HG03045 (cell line): ENCODE results near the gene KDM8.

Experiments
- ATAC-seq: cut with Tn5 transposase; IDR thresholded peaks from one replicate; pipeline ENCODE4 v1.9.1; 2021; ENCODE audit warnings: mild to moderate bottlenecking, moderate library complexity; ENCODE audit not compliant: unreplicated experiment

The KDM8 gene

DNA sequence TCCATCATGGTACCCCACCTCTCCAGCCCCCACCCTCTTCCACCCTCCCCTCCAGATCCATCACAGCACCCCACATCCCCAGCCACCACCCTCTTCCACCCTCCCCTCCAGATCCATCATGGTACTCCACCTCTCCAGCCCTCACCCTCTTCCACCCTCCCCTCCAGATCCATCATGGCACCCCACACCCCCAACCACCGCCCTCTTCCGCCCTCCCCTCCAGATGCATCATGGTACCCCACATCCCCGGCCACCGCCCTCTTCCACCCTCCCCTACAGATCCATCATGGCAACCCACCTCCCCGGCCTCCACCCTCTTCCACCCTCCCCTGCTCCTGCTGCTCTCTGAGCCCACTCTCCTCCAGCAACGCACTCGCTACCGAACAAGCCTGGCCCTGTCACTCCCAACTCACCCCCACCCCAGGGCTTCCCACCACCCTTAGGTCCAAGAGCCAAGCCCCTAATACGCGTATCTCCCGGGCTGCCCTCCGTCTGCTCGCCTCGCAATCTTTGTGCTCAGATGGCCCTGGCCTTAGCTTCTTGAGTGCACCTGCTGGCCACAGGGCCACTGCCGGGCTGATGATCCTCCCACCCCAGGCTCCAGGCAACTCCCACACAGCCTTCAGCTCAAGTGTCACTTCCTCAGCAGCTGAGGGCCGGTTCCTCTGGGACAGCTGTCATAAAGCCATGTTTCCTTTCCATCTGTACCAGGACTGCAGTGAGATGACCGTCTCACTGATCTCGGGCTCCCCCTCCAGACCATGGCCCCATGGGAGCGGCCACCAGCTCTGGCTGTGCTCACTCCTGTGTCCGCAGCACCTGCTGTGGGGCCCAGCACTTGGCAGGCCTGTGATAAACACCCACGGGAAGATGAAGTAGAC, 25.5 kb downstream of the KDM8 start:
- ATAC-seq: no peak

DNA sequence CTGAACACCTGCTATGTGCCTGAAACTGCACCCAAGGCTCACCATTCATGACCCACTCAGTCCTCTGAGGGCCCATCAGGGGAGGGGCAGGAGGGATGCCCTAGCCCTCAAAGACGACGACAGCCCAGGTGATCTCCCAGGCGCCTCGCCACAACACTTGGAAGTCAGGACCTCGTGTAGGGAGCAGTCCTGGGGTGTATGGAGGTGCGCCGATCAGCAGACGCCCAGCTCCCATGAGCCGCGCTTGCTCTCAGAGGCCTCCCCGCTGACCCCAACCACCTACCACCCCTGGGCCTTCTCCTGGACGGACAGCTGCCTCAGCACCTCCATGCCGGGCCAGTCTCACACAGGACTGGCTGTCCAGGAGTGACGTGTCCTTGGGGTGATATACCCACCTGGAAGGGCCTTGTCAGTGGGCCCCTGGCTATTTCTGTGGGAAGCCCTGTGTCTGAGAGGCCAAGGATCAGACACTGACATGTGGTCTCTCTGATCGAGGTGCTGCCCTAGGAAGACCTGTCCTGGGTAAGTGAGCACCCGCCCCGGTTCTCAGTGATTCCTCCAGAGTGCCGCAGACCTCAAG, 26.7 kb downstream of the KDM8 start:
- no peak for ATAC-seq

DNA sequence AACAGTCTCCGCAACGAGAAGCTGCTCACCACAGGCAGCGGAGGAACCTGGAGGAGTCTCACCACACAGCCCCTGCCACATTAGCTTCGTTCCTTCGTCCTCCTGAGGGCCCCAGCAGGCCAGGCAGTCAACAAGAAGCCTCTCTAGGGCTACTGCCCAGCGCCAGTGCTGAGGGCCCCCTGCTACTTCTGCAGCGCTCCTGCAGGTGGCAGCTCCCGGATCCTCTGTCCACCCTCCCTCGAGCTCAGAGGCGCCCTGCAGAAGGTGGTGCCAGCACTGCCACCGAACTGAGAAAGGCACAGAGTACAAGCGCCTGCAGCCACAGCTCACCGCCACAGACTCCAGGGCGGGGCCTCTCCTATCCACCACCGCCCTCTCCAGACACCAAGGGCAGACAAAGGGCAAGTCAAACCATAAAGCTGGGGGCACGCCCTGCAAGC, 27.3 kb downstream of the KDM8 start:
- ATAC-seq: no peak

DNA sequence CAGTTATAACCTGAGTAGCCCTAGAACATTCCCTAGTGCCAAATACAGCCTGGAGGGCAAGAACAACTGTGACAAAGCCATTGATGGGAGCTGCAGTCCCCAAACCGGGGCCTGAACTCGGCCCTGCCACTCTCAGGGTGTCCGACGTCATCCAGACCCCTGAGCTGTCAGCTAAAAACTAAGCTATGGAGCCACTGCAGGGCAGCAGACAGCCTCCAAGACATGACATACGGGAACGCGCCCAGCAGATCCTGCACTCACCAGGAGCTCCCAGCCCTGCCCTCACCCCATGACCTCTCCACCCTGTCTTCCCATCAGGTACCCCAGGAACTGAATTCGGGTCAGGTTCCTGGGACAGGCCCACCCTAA, 28.4 kb downstream of the KDM8 start:
- no peak for ATAC-seq

DNA sequence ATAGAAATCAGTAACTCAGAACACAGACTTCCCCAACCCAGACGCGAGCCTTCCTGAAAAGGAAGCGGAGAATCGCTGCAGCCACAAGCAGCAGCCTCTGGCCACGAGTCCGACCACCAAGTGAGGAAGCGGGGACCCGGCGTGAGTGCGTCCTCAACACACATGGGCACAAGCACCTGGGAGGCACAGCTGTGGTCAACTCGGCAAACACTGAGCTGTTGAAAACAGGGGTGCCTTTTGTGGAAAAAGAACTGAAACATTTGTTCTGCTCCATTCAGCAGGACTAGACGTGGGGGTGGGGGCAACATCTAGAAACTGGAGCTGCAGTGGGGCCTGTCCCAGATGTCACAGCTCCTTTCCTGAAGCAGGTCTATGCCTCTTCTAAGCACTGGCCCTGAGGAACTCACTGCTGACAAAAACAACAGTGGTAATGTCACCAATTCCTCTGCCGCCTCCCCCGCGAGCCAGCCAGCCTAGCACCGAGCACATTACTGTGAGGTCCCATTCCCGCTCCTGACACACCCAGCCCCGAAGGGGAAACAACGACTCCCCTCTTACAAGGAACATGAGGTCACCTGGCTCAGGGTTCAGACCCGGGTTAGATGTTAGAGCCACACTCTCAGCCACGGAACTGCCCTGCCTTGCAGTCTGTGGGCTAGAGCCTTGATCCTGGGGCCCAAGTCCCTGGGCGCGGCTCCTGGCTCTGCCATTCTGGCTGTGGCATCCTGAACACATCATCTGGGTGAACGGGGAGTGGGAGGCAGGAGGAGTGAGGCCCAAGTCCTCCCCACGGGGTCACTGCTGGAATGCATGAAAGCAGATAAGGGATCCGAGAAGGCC, 29.0 kb downstream of the KDM8 start:
- ATAC-seq: peak; percentile 59

DNA sequence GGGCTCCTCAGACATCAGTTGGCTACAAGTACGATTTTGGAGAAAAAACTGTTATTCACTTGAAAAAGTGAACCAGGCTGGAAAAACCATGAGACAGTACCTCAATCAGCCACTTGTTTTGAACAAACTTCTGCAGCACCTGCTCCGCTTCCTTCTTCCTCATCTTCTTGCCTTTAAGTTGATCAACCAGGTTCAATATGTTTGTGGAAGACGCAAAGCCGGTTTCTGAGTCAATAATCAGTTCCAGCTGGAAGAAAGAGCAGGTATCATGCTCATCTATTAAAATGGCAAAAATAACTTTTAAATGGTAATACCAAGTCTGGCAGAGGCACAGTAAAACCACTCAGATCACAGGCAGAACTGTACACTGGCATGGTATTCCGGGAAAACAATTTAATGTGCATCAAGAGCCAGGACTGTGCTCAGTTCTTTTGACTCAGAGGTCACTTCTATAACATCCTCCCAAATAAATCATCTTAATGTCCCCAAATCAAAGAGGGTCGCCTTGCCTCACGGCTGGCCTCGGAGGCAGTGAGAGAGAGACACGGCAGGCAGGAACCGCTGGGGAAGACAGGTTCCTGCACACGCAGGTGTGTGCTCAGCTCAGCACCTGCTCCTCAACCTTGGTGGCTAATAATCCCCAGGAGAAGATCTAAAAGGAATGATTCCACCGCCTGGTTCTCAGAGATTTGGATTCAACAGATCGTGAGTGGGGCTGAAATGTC, 29.7 kb downstream of the KDM8 start:
- no peak for ATAC-seq

DNA sequence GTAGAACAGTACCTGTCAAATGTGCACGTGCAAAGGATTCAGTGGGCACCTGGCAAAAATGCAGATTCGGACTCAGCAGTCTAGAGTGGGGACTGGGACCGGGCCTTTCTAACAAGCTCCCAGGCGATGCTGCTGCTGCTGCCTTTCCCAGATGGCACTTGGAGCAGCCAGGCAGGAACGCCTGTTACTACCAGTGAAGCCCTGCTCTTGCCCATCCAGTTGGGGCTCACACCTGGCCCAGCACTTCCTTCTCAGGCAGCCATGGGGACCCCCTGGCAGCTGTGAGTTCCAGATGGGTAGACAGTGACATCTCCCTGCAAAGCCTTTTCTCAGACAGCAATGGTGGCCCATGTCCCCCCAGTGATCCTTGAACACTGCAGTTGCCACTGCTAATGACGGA, 30.4 kb downstream of the KDM8 start:
- no peak for ATAC-seq

DNA sequence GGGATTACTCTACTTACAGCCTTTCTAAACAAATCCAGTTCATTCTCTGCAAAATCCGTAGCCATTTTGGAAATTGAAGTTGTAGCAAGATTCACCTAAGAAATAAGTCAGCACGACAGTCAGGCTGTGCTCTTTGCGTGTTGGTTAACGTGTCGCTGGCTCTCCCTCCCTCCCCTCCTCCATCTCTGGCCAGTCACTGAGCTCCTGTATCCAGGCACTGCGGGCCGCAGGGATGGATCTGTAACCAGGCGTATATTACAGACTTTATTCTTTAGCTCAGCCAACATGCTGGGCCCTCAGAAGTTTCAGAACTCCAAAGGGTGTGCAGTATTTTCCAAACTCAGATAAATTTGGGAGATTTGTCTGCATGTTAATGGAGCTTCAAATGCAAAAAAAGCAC, 30.8 kb downstream of the KDM8 start:
- no peak for ATAC-seq

DNA sequence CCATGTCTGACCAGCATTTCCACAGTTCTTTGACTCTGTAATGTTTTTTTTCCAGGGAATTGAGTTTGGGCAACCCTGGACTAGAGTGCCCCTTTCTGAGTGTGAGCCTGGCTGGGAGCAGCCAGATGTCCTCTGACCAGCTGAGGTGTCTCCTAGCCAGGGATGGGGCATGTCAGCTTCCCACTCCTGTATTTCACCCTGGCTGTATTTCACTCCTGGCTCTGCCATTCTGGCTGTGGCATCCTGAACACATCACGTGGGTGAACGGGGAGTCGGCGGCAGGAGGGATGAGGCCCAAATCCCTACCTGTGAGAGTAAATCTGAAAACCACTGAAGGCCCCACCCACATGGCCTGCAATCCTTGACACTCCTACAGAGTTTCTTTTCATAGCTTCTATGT, 31.3 kb downstream of the KDM8 start:
- ATAC-seq: no peak

DNA sequence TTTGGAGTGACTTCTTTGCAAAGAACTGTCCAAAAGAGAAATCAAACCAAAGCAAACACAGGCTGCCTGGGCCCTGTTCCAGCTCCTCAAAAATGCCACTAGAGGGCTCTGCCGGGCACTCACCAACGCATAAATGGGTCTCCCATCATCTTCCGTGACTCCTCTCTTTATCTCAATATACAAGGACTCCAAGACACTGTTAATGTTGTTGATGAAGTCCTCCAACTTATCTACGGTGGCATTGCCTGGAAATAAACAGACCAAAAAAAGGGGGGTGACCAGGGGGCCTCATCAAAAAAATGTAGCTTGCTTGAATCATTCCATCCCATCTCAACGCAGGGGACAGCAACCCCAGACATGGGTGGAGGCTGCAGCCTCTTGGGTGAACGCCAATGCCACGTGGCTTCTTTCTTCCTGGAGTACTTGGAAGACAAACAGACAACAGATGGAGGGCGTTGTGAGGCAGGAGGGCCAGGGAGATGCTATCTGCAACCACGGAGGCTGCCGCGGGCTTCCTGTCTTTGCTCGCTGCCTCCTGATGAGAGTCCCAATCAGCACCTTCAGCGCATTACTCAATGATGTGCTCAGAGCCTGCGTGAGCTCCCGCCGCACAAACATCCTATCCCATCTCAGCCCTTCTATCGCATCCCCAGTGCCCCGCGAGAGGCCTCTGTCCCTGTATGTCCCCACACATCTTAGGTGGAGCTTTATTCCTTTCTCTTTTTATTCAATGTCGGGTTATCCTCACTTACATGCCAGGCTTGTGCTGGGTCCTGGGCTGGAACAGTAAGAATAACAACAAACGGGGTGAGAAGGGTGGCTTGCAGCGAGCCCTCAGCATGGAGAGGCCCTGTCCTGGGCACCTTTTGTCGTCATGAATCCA, 32.0 kb downstream of the KDM8 start:
- ATAC-seq: no peak

DNA sequence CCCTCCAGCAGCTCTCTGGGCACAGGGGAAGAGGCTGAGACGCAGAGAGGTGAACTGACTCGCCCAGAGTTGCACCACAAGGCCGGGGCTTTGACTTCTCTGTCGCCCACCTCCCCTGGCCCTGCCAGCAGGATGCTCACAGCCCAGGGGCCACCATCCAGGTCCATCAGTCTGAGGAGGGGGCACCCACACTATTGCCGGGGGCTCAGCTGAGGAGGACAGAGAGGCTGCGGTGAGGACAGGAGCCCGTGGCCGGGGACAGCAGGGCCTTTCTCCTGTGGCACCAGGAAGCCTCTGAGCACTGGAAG, 32.6 kb downstream of the KDM8 start:
- ATAC-seq: no peak

DNA sequence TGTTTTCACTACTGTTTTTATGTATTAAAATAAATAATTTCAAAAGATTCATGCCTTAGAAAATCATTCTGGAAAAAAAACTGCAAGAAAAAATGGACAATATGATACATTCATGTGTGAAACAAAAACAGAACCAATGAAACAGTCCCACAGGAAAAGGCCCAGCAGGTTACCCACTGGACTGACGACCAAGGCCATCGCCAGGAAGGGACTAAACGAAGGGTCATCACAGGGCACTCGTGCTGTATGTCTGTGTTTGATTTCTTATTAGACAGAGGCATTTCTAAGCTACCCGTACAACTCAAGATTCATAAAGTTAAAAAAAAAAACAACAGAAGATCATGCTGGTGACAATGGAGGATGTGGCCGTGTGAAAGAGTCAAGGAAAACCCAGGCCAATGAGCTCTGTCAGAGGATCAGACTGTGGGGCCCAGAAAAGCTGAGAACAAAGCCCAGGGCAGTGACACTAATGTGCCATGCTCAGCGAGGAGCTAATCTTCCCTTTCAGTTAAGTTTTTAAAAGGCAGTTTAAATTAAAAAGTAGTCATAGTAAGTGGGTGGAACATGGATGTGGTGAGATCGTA, 33.4 kb downstream of the KDM8 start:
- ATAC-seq: no peak

DNA sequence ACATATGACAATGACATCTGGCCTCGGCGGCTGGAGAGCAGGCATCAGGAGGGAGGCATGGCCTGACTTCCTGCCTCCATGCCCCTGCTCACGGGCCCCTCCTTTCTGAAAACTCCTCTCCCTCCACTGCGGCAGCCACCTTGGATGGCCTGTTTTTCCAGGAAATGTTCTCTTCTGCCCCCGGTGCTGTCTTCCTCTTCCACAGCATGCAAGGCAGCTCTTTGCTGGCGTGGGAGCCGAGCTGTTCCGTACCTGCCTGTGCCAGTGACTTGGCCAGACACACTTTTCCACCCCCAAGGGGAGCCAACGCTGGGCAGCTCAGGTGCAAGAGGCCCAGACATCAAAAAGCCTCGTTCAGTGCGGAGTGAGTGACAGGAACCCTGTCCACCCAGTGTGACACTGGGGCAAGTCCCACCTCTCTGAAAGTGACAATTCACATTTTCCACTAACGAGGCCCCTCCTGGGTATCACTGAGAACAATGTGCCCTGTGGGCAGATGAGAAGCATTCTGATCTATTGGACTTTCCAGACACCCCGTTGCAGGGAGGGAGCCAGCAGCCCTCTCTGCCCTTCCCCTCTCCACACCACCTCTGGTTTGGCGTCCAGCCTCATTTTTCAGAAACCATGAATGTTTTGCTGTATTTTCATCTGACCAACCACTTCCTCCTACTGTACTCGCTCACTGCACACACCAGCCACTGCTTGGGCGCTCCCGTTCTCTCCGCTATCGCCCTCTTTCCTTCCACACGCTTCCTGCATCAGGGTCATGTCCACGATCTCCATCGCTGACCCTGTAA, 34.1 kb downstream of the KDM8 start:
- ATAC-seq: peak; percentile 50

DNA sequence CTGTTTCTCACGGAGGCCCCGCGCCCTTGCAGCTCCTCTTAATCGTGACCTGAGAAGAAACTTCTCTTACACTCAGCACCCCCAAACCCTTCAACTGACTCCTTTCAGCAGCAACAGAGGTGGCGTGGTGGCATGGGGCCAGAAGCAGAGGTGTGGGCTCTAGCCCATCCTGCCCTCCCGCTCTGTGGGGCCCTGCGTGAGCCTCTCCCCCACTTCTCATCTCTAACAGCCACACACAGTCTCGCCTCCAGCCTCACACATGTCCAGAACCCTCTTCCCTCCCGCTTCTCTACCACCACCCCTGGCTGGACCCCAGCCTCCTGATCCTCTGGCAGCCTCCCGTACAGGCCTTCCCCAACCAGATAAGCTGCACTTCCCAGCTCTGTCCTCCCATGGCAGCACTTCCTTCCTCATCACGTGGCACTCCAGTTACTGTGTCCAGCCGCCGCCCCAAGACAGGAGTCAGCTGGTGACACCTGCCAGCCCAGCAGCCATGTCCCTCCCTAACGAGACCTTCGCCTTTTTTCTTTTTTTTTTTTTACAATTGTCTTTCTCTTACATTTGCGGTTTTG, 34.8 kb downstream of the KDM8 start:
- peak; percentile 4 for ATAC-seq

DNA sequence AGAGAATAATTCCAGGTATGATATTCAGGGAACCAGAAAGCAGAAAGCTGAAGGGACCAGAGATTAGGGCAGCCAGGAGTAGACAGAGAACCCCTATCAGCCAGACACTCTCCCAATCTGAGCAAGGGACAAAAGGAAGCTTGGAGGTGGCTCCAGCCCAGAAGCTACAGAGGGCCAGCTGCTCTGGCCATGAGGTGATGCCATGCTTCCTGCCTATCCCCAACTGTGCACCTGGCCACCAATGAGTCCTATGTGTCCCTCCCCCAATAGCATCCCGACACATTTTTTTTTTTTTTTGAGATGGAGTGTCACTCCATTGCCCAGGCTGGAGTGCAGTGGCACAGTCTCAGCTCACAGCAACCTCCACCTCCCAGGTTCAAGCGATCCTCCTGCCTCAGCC, 35.3 kb downstream of the KDM8 start:
- ATAC-seq: no peak

DNA sequence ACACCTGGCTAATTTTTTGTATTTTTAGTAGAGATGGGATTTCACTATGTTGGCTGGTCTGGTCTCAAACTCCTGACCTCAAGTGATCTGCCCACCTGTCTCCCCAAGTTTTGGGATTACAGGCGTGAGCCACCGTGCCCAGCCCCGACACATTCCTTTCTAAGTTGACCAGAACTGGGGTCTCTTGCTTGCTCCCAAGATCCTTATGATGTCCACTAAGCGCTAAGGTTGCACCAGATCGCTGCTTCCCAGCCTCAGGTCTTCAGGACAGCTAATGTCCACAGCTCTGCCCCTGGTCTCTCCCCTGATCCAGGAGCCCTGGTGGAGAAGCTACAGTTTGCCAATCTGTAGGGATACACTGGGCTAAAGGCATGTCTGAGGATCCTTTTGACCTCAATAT, 35.7 kb downstream of the KDM8 start:
- ATAC-seq: no peak

DNA sequence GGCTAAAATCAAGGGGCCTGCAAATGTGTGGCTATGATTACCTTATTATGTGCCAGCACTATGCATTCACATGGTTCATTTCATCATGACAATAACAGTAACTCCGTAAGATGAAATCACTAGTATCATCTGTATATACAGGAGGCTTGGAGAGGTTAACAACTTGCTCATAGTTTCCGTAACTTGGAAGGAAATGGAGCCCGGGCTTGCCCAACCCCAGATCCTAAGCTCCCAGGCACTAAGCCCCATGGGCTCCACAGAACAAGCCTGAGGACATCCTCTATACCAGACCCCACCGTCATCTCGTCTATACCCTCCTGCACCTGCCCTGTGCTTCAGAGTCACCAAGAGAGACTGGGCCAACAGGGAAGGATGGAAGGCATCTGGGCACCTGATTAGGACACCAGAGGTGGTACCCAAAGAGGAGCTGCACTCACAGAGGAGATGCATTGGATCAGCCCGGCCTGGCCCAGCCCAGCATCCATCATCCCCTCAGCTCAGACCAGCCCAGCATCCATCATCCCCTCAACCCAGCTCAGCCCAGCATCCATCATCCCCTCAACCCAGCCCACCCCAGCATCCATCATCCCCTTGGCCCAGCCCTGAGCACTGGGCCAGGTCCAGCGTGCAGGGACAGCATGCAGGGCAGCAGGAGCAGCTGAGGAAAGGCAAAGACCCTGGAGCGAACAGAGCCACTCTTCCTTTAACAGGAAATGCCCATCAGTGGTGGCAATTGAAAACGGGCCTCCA, 36.8 kb downstream of the KDM8 start:
- ATAC-seq: no peak

DNA sequence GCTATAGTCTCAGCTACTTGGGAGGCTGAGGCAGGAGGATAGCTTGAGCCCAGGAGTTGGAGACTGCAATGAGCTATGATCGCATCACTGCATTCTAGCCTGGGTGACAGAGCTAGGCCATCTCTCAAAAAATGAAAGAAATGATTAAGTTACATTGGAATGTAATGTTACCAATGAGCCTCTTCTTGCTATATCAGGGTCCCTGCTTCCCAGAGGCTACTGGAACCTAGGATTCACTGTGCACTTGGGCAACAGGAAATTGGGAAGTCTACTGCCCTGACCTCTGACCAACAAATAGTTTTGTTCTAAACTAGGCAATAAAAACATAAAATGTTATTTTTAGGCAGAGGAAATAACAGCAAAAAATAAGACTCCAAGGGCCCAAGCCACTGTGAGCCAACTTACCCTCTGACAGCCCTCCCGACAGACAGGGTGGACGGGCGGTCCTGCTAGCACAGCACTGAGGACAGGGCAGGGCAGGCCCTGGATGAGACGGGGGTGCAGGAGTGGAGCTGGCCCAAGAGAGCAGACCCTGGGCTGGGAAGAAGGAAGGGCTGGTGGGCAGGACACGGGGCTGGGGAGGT, 37.7 kb downstream of the KDM8 start:
- ATAC-seq: no peak
